NCI-H2227 treated with DMSO at 0.1 percent for 48 hours (cell line): Measurements from ENCODE around the gene BTN3A1.
"Not testable (repeated sequence)": the region's sequence is repeated elsewhere in the genome, so short reads cannot be mapped to it uniquely, and the experiment has no call there.

Experiments used
- DNase-seq: peaks from one replicate; lab custom pipeline; 2025; lab: John Stamatoyannopoulos, UW

BTN3A1 gene

GRCh38 chr6:26415036-26415614, 13.1 kb downstream of the BTN3A1 start:
- no peak for DNase-seq

GRCh38 chr6:26415791-26416190, 13.7 kb downstream of the BTN3A1 start:
- DNase-seq: no peak

GRCh38 chr6:26416288-26416687, 14.2 kb downstream of the BTN3A1 start:
- no peak for DNase-seq

- DNase-seq: not testable (repeated sequence)
Observed at GRCh38 chr6:26418077-26418476, 16.0 kb downstream of the BTN3A1 start.

DNA sequence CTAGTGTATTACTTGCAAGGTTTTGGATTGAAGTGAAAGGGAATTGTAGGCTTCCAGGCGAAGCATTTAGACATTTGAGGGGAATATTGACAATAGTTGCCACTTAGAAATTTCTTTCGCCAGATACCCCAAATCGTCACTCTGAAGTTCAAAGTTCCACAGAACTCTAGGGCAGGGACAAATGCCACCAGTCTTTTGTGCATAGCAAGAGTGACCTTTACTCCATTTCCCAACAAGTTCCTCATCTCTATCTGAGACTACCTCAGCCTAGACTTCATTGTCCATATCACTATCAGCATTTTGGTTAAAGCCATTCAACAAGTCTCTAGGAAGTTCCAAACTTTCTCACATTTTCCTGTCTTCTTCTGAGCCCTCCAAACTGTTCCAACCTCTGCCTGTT, 16.7 kb downstream of the BTN3A1 start:
- not testable (repeated sequence) for DNase-seq

- DNase-seq: peak; percentile 9
Observed at GRCh38 chr6:26420688-26421171, 18.7 kb downstream of the BTN3A1 start.

DNA sequence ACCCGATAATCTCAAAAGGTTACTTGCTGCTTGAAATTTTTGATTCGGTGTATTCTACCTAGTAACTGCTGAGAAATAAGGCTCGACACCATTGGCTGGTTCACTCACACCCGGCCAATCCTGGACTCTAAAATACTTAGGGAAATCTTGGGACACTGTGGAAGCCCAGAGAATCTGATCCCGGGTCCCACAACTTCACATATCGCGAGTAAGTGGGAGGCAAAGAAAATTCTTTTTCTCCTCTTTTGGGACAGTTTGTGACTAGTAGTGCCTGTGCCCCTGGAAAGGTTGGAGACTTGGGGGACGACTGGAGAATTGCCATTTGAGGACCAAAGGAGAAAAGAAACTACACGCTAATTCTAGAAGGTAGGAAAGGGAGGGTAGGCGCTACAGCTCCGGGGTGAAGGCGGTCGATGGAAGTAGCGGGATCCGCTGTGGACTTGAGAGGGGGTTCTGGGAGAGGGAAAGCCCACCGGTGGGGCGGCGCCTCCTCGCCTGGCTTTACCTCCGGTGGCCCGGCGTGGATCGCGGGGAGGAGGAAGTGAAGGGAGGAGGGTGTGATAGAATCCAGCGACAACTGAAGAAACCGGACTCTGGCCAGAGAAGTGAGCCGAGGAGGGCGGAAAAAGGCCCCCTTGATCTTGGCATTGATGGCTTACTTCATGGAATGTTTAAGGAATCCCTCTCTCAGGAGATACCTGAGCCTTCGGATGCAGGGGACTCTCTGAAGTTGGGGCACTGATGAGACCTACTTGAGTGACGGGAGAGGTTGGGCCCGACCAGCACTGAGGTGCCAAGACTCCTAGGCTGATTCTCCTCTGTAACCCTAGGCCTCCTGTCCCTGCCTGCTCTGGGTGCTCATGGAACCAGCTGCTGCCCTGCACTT, 19.4 kb downstream of the BTN3A1 start:
- peak; percentile 87 for DNase-seq

DNA sequence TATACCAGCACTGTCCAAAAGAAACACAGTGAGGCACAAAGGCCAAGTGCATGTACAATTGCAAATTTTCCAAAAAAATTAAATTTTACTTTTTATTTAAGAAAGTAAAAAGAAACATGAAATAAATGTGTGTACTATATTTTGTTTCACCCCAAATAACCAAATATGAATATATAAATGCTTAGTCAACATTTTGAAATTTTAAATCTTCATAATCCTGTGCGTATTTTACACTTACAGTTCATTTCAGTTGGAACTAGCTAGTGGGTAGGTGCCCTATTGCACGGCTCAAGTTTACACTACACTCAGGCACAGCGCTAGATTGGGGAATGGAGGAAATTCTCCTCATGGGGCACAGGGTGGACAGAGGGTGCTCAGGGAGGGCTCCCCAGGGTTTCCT, 20.3 kb downstream of the BTN3A1 start:
- DNase-seq: no peak

- DNase-seq: no peak
Observed at GRCh38 chr6:26426691-26427450, 24.8 kb downstream of the BTN3A1 start.

GRCh38 chr6:26427451-26427809, 25.4 kb downstream of the BTN3A1 start:
- no peak for DNase-seq

- DNase-seq: no peak
Observed at GRCh38 chr6:26428206-26428605, 26.1 kb downstream of the BTN3A1 start.

GRCh38 chr6:26430787-26431186, 28.7 kb downstream of the BTN3A1 start:
- DNase-seq: no peak

GRCh38 chr6:26431258-26432172, 29.4 kb downstream of the BTN3A1 start:
- no peak for DNase-seq

GRCh38 chr6:26432627-26433201, 30.6 kb downstream of the BTN3A1 start:
- DNase-seq: no peak

- not testable (repeated sequence) for DNase-seq
Observed at GRCh38 chr6:26433680-26434079, 31.6 kb downstream of the BTN3A1 start.

- no peak for DNase-seq
Observed at GRCh38 chr6:26436018-26436417, 33.9 kb downstream of the BTN3A1 start.

DNA sequence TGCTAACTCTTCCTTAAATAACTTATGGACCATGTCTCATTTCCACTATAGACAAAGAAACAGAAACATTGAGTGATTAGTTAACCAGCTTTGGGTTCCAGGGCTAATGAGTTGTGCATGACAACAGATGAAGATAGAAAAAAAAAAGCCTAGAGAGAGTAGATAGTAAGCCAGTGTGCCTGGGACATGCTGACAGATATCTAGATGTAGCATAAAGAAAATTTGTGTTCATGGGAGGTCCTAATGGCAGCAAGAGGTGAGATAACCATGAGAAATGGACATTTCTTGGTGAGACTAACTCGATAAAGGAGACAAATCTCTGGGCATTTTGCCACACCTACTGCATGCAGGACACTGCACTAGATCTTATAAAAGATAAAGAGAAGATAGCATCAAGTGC, 35.5 kb downstream of the BTN3A1 start:
- DNase-seq: no peak

DNA sequence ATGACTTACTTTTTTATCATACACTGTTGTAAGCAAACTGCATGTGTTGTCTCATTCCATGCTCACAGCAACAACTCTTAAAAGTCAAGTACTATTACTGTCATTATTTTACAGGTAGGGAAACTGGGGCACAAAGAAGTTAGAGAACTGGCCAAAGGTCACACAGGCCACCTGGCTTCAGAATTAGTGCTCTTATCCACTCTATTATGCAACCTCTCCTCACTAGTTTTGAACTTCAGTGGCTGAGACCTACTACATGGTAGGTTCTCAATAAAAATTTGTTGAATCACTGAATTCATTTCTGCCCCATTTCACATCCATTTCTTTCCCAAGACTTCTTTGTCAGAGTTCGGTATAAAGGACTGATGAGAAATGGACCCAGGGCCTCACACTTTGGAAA, 35.9 kb downstream of the BTN3A1 start:
- DNase-seq: no peak

- DNase-seq: peak; percentile 19
Observed at GRCh38 chr6:26439151-26440125, 37.4 kb downstream of the BTN3A1 start.

GRCh38 chr6:26440977-26441358, 38.9 kb downstream of the BTN3A1 start:
- no peak for DNase-seq
